ENCODE results near the gene HOXD9.

Gene HOXD9

DNA sequence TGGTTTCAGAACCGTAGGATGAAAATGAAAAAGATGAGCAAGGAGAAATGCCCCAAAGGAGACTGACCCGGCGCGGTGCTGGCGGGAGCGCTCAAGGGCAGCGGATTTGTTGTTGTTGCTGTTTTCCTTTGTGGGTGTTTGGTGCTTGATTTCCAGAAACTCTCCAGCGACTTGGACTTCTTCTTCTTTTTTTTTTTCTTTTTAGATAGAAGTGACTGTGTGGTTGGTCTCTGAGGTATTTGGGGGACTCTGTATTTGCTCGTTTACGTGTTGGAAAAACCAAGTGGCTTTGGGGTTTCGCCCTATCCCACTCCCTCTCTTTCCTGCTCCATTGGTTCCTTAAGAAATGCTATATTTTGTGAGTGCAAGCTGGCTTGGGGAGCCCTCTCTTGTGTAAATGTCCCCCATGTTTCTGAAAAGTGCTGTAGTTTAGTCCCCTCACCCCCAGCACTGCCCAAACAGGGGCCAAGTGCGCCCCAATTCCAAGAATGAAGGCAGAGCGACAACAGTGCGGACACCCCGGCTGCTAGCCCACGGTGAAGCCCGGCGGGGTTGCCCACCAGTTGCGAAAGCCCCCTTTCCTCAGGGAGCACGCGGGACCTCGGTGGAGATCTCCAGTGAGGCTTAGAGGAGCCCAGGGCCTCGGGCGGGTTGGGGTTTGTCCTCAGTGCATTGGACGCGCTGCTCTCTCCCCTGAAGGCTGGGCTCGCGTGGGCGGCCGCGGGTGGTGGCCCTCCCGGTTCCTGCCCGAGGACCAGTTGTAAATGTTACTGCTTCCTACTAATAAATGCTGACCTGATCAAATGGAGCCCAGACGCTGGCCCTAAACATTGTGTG is 1.8 kb downstream of the HOXD9 start:
- DNase-seq (ENCODE audit: low read depth) = no peak

GRCh38 chr2:176124947-176125771 is 2.6 kb downstream of the HOXD9 start:
- no peak for DNase-seq (ENCODE audit: low read depth)

DNA sequence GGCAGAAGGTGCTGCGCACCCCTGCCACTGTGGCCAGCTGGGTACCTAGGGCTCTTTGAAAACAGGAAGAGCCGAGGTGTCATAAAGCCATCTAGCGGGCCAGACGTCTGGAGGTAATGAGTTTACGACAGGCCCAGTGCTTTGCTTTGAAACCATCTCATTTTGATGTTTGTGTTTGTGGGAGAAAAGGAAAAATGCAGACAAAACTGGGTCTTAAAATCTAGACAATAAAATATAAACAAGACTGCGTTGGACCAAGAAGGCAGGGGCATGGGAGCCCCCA is 3.2 kb downstream of the HOXD9 start:
- no peak for DNase-seq (ENCODE audit: low read depth)

GRCh38 chr2:176126929-176127773 is 4.6 kb downstream of the HOXD9 start:
- DNase-seq (ENCODE audit: low read depth) = no peak

DNA sequence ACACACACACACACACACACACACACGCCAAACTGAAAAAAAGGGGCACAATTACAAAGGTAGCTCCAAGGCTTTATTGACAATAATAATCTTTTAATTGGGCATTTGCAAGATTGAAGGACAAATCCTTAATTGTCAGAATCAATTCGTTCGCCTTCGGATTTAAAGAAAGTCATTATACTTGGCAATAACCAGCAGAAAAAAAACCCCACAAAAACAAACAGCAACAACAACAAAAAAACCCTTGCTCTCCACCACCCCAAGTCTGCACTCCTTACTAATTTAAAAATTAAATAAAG is 5.2 kb downstream of the HOXD9 start:
- DNase-seq (ENCODE audit: low read depth) = no peak

GRCh38 chr2:176128172-176128981 is 5.9 kb downstream of the HOXD9 start:
- DNase-seq (ENCODE audit: low read depth) = no peak

DNA sequence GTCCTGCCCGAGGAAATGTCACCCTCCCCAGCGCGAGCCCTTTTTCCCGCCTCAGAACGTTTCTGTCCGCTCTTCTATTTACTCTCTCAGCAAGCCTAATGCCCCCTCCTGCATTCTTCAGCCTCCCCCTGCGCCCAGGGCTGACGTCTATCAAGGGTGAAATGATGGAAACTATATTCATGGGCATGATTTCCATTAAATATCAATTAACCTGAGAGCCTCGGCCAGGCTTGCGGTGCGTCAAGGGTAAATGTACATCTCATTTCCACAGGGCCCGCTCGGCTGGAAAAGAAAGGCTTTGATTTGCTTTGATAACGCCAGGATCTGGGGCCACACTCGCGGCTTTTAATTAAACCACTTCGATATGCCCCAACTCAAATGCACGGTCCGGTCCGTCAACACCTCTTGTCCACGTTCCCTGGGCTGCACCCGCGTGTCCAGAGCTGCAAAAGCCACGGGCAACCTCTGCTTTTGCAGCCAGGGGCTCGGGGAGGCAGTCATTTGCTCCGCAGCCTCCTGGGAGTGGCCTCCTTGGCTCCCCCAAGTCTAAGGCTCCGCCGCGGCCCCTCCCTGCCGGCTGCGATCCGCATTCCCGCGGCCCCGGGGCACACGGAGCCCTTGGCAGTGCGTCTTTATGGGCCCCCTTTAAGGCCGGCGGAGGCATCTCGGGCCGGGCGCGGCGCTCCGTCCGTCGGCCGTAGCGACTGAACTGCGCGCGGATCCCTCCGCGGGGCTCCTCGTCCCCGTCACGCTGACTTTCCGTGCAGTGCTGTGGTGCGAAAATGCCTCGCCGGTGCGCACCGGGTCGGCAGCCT is 6.7 kb downstream of the HOXD9 start, which contains the start of gene HOXD8:
TSS of gene HOXD8 (plus strand) at position 724 of the 815 bp plus-strand sequence. CDS start 662 bp downstream, outside the sequence.
- no peak for DNase-seq (ENCODE audit: low read depth)

GRCh38 chr2:176129813-176130146 is 7.3 kb downstream of the HOXD9 start:
- no peak for DNase-seq (ENCODE audit: low read depth)

- no peak for DNase-seq (ENCODE audit: low read depth)
Observed at GRCh38 chr2:176130147-176130956, 7.8 kb downstream of the HOXD9 start.

DNA sequence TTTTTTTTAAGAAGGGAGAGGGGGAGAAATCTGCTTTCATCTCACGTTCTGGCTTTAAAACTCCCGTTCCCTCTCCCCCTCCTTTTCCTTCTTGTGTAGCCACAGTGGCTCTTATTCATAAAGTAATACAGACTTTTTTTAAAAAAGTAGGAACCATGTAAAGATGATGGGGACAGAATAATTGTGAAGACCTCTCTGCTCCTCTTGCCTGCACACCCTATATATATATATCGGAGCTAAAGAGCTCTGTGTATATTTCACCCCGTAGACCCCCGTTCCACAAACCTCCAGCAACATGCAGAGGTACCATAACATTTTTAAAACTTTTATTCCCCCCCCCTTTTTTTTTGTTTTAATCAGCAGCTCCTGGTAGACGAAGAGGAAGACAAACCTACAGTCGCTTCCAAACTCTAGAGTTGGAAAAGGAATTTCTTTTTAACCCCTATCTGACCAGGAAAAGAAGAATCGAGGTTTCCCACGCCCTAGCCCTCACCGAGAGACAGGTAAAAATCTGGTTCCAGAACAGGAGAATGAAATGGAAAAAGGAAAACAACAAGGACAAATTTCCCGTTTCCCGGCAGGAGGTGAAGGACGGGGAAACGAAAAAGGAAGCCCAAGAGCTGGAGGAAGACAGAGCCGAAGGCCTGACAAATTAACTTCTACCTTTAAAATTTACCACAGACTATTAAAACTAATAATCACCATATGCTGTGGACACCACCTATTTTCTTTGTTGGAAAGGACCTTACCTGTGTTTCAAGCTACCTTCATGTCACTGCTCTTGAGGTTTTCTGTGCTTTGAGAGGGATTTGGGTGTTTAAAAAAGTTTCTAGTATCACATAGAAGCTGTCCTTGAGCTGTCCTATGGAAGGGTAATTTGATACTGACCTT is 8.7 kb downstream of the HOXD9 start:
- no peak for DNase-seq (ENCODE audit: low read depth)

- DNase-seq (ENCODE audit: low read depth) = no peak
Observed at GRCh38 chr2:176131848-176132158, 9.3 kb downstream of the HOXD9 start.

GRCh38 chr2:176132205-176133171 is 10.0 kb downstream of the HOXD9 start:
- DNase-seq (ENCODE audit: low read depth) = no peak

- no peak for DNase-seq (ENCODE audit: low read depth)
Observed at GRCh38 chr2:176133389-176133788, 10.9 kb downstream of the HOXD9 start.

DNA sequence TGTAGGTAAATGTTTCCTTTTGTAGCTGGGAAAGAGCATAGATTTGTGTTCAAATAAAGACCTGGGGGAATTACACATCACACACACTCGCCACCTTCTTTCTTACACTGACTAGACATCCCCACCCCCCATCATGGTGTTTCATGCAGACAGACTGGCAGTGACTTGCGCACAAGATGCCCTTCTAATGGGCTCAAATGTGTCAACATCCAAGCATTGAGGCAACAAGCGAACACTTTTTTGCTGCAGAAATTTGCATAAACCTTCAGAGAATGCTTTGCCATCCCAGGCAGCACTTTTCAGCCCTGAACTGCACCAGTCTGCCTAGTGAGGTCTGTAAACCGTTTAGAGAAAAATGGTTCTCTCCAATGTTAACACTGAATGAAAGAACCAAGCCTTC is 11.5 kb downstream of the HOXD9 start:
- no peak for DNase-seq (ENCODE audit: low read depth)

DNA sequence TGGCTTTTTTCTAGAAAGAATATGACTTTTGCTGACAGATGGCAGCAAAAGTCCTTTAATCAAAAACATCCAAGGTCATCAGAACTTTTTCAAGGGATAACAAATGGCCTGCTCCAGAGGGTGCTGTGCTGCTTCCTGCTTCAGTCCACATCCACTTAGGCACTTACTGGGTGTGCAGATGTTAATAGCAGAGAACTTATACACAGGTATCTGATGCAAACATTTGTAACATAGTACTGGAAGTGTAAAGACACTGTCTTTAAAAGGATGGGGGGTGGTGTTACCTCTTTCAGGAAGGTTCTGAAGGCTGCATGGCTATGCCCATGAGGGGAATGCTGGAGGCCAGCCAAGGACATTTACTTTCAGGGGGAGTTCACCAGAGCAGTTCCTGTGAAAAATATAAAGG is 12.5 kb downstream of the HOXD9 start:
- no peak for DNase-seq (ENCODE audit: low read depth)

DNA sequence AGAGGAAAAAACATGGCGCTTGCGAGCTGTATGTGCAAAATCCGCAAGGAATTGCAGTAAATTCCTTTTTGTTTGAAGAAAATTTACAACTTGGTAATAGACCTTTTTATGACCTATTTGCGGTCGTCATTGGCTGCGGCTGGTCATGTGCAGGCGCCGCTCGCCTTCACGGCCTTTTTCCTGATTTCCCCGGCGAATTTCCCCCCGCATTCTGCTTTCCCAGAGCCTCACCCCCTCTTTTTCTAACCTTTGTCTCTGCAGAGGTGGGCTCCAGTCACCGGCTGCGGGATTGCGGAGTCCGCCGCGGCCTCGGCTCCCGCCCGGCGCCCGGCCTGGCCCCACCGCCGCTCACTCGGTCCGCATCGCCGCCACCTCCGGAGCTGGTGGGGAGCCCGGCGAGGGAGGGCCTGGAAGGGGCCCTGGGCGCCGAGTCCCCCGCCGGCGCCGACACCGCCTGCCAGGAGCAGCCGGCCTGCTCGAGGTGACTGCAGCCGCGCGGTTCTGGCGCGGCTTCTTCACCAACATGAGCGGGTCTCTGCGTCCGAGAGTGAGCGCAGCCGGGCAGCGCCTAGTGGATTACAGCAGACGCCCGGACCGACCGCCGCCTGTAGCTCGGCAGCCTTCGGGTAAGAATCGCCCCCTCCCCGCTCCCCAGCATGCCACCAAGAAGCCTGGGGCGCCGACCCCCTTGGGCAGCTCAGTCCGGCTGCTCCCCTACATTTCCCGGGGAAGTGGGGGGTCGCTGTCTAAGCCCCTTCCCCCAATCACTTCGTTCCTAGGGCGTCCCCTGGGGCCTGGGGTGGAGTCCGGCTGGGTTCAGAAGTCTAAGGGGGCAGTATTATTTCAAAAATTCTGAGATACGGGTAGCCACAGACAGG is 14.1 kb downstream of the HOXD9 start:
- no peak for DNase-seq (ENCODE audit: low read depth)

GRCh38 chr2:176137252-176137580 is 14.7 kb downstream of the HOXD9 start:
- DNase-seq (ENCODE audit: low read depth) = no peak

Data from HS-27A (cell line).